Endothelial cell (in vitro differentiated cells): ENCODE data around the gene PLEKHS1. TPM values are rescaled to one million over a fixed set of nuclear protein-coding genes. Genes with fewer than 3 reads are reported as not detected.
"Not testable (repeated sequence)": the region's sequence is repeated elsewhere in the genome, so short reads cannot be mapped to it uniquely, and the experiment has no call there.

ENCODE experiments used
- DNase-seq: peaks from one replicate; pipeline ENCODE4 v3.0.0; 2021; ENCODE audit warnings: low spot score
- H3K27ac Mint-ChIP-seq: one replicate; pipeline ENCODE4 v1.8.0; 2021; ENCODE audit warnings: mixed read lengths, inconsistent platforms; ENCODE audit not compliant: unreplicated experiment
- H3K27me3 Mint-ChIP-seq: one replicate; pipeline ENCODE4 v1.8.0; 2021; ENCODE audit warnings: mild to moderate bottlenecking, moderate library complexity, mixed read lengths, inconsistent platforms; ENCODE audit not compliant: unreplicated experiment
- H3K36me3 Mint-ChIP-seq: one replicate; pipeline ENCODE4 v1.8.0; 2021; ENCODE audit warnings: mild to moderate bottlenecking, low read depth, mixed read lengths, inconsistent platforms; ENCODE audit not compliant: unreplicated experiment
- H3K4me1 Mint-ChIP-seq: one replicate; pipeline ENCODE4 v1.8.0; 2021; ENCODE audit warnings: mild to moderate bottlenecking, mixed read lengths, inconsistent platforms; ENCODE audit not compliant: unreplicated experiment
- H3K4me3 Mint-ChIP-seq: one replicate; pipeline ENCODE4 v1.8.0; 2021; ENCODE audit warnings: mild to moderate bottlenecking, mixed read lengths, inconsistent platforms; ENCODE audit not compliant: unreplicated experiment
- H3K9me3 Mint-ChIP-seq: one replicate; pipeline ENCODE4 v1.8.0; 2021; ENCODE audit warnings: mixed read lengths, inconsistent platforms; ENCODE audit not compliant: unreplicated experiment
- total RNA-seq: library from RNA; stranded (reverse); fragmentation: NEBNext Ultra II Directional; extraction: Animal tissue kit (Norgen Biotek cat#: 25700); gene quantifications from one replicate; pipeline ENCODE4 v1.2.1, GENCODE V29; 2021; ENCODE audit not compliant: unreplicated experiment
- TF ChIP-seq, protein P1 (sequence below): fragments of 200-600 bp; sonication (generic); IDR thresholded peaks from one replicate; pipeline ENCODE4 v1.5.0; 2021; ENCODE audit warnings: antibody characterized with exemption; ENCODE audit not compliant: unreplicated experiment

Gene PLEKHS1
- total RNA-seq, 1 donor from 2014 or later: not detected

DNA sequence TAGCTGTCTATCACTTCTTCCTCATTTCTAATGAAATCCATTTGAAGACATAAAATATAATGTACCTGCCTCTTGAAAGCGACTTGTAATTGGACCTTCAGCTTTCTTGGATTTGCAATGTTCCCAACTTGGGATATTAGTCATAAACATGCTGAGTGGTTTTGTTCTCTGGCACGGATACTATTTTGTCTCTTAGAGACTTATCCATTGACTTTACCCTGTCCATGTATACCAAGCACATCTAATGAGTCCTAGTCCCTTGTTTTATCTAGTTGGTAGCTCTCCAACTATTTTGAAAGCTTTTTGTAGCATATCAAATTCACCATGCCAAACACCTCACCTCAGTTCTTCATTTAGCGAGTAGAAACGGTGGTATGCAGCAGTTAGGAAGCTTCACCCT lies 18.9 kb downstream of the PLEKHS1 start:
- H3K4me3 Mint-ChIP-seq: no peak overlapping the region
- TF ChIP-seq, protein P1, sequence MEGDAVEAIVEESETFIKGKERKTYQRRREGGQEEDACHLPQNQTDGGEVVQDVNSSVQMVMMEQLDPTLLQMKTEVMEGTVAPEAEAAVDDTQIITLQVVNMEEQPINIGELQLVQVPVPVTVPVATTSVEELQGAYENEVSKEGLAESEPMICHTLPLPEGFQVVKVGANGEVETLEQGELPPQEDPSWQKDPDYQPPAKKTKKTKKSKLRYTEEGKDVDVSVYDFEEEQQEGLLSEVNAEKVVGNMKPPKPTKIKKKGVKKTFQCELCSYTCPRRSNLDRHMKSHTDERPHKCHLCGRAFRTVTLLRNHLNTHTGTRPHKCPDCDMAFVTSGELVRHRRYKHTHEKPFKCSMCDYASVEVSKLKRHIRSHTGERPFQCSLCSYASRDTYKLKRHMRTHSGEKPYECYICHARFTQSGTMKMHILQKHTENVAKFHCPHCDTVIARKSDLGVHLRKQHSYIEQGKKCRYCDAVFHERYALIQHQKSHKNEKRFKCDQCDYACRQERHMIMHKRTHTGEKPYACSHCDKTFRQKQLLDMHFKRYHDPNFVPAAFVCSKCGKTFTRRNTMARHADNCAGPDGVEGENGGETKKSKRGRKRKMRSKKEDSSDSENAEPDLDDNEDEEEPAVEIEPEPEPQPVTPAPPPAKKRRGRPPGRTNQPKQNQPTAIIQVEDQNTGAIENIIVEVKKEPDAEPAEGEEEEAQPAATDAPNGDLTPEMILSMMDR: no peak
- no peaks in the 10 kb centered on the region for H3K9me3 Mint-ChIP-seq
- H3K36me3 Mint-ChIP-seq: no peaks in the 10 kb centered on the region
- no peak overlapping the region for H3K27ac Mint-ChIP-seq
- no peak for DNase-seq
- H3K4me1 Mint-ChIP-seq: no peaks in the 10 kb centered on the region
- no peaks in the 10 kb centered on the region for H3K27me3 Mint-ChIP-seq

DNA sequence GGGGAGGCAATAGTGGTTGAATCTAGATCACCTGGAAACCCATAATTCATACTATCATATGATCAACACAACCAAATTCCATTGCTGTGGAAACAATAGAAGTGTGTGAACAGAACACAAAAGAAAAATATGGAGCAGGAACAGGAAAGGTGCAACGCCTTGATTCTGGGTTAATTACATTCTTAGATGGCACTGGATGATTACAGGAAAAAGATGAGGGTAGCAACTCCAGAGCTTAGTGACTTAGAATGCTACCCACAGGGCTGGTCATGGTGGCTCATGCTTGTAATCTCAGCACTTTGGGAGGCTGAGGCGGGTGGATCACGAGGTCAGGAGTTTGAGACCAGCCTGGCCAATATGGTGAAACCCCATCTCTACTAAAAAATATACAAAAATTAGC lies 19.6 kb downstream of the PLEKHS1 start:
- not testable (repeated sequence) for H3K4me3 Mint-ChIP-seq, H3K27ac Mint-ChIP-seq, H3K27me3 Mint-ChIP-seq, DNase-seq, H3K36me3 Mint-ChIP-seq, H3K4me1 Mint-ChIP-seq, H3K9me3 Mint-ChIP-seq

DNA sequence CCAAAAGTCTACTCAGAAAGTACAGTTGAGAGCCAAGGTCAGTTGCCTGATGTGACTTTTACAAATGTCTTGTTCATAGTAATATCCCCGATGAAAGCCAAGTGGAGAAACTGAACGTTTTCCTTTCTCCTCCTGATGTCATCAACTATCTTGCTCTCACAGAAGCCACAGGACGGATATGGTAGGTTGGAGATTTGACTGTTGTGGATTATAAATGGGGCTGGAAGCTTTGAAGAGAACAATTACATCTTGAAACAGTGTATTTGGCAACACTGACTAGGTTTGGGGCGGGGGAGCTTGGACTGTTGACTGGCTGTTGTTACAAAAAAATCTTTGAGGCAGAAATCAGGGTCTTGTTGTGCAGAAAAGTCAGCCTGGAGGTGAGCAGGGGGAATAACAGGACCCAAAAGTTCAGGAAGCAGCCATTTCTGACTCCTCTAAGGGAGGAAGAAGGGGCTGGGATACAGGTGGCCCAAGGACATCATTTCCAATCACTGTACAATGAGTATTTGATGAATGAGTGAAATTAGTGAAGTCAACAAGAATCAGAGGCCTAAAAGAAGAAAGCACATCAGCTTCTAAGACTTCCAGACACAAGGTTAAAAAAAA lies 24.3 kb downstream of the PLEKHS1 start:
- Mint-ChIP-seq H3K27me3 (peaks cover 5% of the 10 kb centered on the region), H3K27ac (no peak overlapping the region), H3K36me3 (no peaks in the 10 kb centered on the region), H3K4me1 (peaks cover 4% of the 10 kb centered on the region), H3K4me3 (no peak overlapping the region), H3K9me3 (no peaks in the 10 kb centered on the region)
- TF ChIP-seq, protein P1: peak; percentile 30
- no peak for DNase-seq

DNA sequence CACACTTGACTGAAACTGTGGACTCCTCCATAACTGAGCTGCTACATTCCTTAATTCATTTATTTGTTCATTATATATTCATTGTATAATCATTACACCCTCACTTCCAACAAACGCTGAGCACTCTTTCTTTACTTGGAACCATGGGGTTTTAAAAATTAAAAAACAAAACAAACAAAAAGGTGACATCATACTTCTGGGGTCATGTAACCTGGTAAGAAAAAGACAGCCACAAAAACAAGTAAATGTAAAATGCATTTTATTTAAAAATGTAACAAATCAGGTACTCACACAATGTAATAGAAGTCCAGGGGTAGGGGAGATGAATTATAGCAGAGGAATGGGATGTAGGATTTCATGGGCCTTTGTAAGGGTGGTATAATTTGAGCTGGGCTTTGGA lies 25.1 kb downstream of the PLEKHS1 start:
- Mint-ChIP-seq H3K4me3 (no peak overlapping the region), H3K36me3 (no peaks in the 10 kb centered on the region), H3K4me1 (peaks cover 4% of the 10 kb centered on the region), H3K9me3 (no peaks in the 10 kb centered on the region), H3K27ac (no peak overlapping the region), H3K27me3 (peaks cover 5% of the 10 kb centered on the region)
- TF ChIP-seq, protein P1: no peak
- no peak for DNase-seq

DNA sequence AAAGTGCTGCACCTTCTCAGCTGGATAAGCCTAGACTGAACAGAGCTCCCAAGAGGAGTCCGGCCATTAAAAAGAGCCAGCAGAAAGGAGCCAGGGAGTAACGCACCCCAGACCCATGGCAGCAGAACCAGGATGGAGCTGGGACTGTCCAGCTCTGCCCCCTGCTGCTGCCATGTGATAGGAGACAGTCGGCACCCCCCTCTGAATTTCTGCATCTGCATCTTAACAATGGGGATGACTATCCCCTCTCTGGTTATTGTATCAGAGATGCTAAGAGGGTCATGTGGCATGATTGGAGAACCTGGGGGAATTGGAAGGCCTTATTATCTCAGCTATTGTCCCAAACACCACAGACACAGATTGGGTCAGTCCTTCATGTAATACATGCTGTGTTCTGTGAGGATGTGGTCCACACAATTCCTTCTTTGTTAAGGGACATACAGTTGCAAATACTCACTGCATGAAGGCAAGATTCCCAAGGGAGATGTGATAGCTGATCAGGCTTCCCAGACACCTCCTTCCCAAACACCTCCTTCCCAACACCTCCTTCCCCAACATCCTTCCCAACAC lies 29.3 kb downstream of the PLEKHS1 start:
- peaks cover 4% of the 10 kb centered on the region for H3K4me1 Mint-ChIP-seq
- H3K27ac Mint-ChIP-seq: no peak overlapping the region
- H3K4me3 Mint-ChIP-seq: no peak overlapping the region
- H3K27me3 Mint-ChIP-seq: peaks cover 2% of the 10 kb centered on the region
- no peaks in the 10 kb centered on the region for H3K36me3 Mint-ChIP-seq
- TF ChIP-seq, protein P1: no peak
- DNase-seq: no peak
- H3K9me3 Mint-ChIP-seq: no peaks in the 10 kb centered on the region
